GM19193 (cell line): Measurements from ENCODE around the gene TBC1D20.

Source experiments
- POLR2A ChIP-seq: IDR thresholded peaks from 4 replicates; pipeline ENCODE4 v1.6.1; 2011; ENCODE audit not compliant: insufficient read depth, insufficient read length; ENCODE audit errors: extremely low read depth

Gene TBC1D20

DNA sequence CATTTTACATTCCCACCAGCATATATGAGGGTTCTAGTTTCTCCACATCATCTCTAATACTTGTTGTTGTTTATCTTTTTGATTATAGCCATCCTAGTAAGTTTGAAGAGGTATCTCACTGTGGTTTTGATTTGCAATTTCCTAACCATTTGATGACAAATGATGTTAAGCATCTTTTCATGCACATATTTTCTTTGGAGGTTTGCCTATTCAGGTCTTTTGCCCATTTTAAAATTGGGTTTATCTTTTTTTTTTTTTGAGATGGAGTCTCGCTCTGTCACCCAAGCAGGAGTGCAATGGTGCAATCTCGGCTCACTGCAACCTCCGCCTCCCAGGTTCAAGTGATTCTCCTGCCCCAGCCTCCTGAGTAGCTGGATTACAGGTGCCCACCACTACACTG, 50.3 kb downstream of the TBC1D20 start:
- TF ChIP-seq POLR2A, result no peak

GRCh38 chr20:409697-410559, 52.4 kb downstream of the TBC1D20 start:
- no peak for TF ChIP-seq POLR2A

DNA sequence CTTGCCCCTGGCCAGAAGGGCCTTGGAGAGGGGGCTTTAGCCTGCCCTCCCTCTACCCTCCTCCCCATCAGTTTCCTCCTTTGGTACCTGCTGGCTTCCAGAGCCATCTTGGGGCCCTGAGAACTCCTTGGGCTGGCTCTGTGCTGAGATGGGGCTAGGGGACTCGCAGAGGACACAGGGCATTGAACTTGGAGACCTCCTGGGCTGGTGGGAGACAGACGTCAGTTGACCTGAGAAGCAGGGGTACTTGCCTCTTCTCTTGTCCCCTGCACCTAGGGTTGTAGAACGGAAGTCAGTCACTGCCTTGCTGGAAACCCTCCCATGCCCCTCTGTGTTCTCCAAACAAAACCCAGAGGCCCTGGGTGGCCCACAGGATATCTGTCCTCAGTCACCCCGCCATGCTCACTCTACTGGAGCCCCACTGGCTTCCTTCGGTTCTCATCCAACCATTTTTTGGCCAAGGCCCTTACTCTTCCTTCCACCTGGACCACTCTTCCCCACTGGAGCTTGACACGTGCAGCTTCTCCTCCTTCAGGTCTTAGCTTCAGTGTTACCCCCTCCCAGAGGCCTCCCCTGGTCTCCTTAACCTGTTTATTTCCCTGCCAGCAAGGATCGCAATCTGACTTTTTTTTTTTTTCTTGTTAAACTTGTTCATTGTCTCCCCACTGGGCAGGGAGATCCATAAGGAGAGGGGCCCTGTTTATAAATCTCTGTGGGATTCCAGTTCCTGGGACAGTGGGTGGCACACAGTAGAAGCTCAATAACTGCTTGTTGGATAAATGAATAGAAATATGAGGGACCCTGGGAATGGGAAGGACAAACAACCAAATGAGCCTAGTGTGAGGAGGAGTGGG, 53.3 kb downstream of the TBC1D20 start:
- TF ChIP-seq POLR2A, result no peak

GRCh38 chr20:407953-408842, 54.1 kb downstream of the TBC1D20 start, which contains the start of gene RBCK1:
Gene RBCK1, plus strand, starts transcription at chr20:408299. Its CDS starts 459 bp downstream, at chr20:408758.
- peak; percentile 73 for TF ChIP-seq POLR2A

DNA sequence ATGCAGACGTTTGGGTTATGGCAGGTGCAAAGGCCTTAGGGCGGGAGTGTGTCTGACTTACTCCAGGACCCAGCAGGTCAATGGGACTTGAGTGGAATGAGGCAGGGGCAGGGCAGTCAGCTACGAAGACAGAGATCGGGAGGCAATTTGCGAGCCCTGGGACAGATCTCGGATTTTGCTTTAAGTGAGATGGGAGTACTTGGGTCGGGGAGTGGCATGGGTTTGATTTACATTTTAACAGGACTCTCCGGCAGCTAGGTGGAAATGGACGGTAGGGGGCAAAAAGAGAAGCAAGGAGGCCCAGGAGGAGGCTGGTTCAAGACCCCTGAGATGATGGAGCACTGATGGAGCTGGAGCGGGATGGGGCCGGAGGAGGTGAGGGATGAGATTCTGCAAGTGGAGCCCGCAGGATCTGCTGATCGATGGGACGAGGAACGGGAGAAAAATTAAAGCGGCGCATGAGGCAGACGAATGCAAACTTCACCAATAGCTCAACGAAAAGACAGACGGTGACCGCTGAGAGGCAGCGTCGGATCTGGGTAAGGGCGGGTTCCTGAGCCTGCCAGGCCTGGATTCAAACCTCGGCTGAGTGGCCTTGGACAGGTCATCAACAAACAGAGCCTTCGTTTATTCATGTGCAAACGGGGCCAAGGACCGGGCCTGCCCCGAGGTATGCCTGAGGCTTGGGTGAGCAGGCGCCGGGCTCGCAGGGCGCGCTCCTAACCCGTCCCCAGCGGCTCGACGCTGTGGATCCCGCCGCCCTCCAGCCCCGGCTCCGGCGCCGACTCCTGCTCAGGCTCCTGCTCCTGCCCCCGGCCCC, 55.0 kb downstream of the TBC1D20 start:
- TF ChIP-seq POLR2A, result peak; percentile 57

- TF ChIP-seq POLR2A, result no peak
Measured at GRCh38 chr20:406200-407132, 55.9 kb downstream of the TBC1D20 start.

DNA sequence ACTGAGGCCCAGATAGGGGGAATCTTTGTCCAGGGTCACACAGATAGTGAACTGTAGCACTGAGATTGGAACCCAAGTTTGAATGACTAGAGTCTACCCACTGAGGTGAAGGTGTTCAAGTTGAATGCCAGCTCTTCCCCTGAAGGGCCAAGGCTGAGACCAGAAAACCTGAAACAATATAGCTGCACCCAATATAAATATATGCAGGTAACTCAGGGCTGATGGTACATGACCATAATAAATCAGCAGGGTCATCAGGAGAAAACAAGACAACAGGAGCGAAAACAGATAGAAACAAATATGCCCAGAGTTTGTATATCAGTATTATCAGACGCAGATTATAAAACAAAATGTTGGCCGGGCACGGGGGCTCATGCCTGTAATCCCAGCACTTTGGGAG, 58.2 kb downstream of the TBC1D20 start:
- no peak for TF ChIP-seq POLR2A

- no peak for TF ChIP-seq POLR2A
Measured at GRCh38 chr20:403582-403957, 58.8 kb downstream of the TBC1D20 start.

DNA sequence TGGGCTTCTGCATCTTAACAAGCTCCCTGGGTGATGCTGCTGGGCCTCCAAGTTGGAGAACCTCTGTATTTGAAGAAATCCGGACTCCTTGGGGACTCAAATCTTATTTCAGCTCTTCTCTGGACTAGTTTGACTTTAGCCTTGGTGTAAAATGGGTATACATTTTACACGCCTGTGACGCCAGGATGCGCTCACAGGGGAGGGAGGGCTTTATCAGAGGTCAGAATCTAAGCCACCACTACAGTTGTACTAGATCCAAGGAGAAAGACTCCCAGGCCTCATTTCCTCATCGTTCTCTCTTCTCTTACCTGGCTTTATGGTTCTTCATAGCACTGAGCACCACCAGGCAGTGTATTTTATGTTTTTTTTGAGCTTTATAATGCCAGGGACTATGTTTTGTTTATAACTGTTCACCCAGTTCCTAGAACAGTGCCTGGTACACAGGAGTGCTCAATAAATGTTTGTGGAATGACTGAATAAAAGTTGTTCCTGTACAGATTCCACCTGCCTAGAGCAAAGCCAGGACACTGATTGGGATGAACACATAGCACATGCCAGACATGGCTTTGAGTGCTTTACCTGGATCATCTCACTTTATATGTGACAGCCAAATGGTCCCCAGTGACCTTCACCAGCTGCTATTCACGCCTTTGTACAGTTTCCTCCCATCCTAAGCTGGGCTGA, 59.3 kb downstream of the TBC1D20 start:
- no peak for TF ChIP-seq POLR2A

- no peak for TF ChIP-seq POLR2A
Measured at GRCh38 chr20:402496-402885, 59.8 kb downstream of the TBC1D20 start.

GRCh38 chr20:401682-402495, 60.4 kb downstream of the TBC1D20 start:
- no peak for TF ChIP-seq POLR2A
